Measurements from ENCODE around the gene HIGD2A.
A peak's percentile ranks its signal among the peaks of the same experiment; 100 is the strongest.

The HIGD2A gene

GRCh38 chr5:176369934-176370711 is 18.4 kb upstream of the HIGD2A start:
- DNase-seq (ENCODE audit: low spot score): no peak

- DNase-seq (ENCODE audit: low spot score): no peak
These were observed 16.7 kb upstream of the HIGD2A start for GRCh38 chr5:176371621-176372539.

GRCh38 chr5:176373100-176373818 is 15.3 kb upstream of the HIGD2A start:
- peak; percentile 26 for DNase-seq (ENCODE audit: low spot score)

- peak; percentile 23 for DNase-seq (ENCODE audit: low spot score)
These were observed 8.7 kb upstream of the HIGD2A start for GRCh38 chr5:176379881-176380280.

GRCh38 chr5:176381423-176381822 is 7.1 kb upstream of the HIGD2A start:
- no peak for DNase-seq (ENCODE audit: low spot score)

GRCh38 chr5:176381979-176382378 is 6.6 kb upstream of the HIGD2A start:
- no peak for DNase-seq (ENCODE audit: low spot score)

- DNase-seq (ENCODE audit: low spot score): no peak
These were observed 5.8 kb upstream of the HIGD2A start for GRCh38 chr5:176382721-176383120.

GRCh38 chr5:176383248-176383905 is 5.2 kb upstream of the HIGD2A start:
- no peak for DNase-seq (ENCODE audit: low spot score)

- DNase-seq (ENCODE audit: low spot score): no peak
These were observed 4.6 kb upstream of the HIGD2A start for GRCh38 chr5:176383961-176384360.

GRCh38 chr5:176384366-176384930 is 4.1 kb upstream of the HIGD2A start:
- DNase-seq (ENCODE audit: low spot score): no peak

- DNase-seq (ENCODE audit: low spot score): no peak
These were observed 3.6 kb upstream of the HIGD2A start for GRCh38 chr5:176384991-176385390.

- no peak for DNase-seq (ENCODE audit: low spot score)
These were observed 2.1 kb upstream of the HIGD2A start for GRCh38 chr5:176386491-176386890.

GRCh38 chr5:176387384-176387925 is 1.1 kb upstream of the HIGD2A start:
- no peak for DNase-seq (ENCODE audit: low spot score)

- DNase-seq (ENCODE audit: low spot score): no peak
These were observed 528 bp upstream of the HIGD2A start for GRCh38 chr5:176388003-176388443.

GRCh38 chr5:176389135-176390123 is 878 bp downstream of the HIGD2A start:
- DNase-seq (ENCODE audit: low spot score): no peak

- DNase-seq (ENCODE audit: low spot score): no peak
These were observed 2.9 kb downstream of the HIGD2A start for GRCh38 chr5:176391479-176391878.

- DNase-seq (ENCODE audit: low spot score): no peak
These were observed 3.4 kb downstream of the HIGD2A start for GRCh38 chr5:176391999-176392398.

- DNase-seq (ENCODE audit: low spot score): no peak
These were observed 4.0 kb downstream of the HIGD2A start for GRCh38 chr5:176392526-176392925.

GRCh38 chr5:176394096-176394495 is 5.5 kb downstream of the HIGD2A start:
- no peak for DNase-seq (ENCODE audit: low spot score)

All from germinal center (tissue), 1 donor.